Retinal pigment epithelial cell (primary cell): Measurements from ENCODE around the gene OR56B4.
"Not testable (repeated sequence)": the region's sequence is repeated elsewhere in the genome, so short reads cannot be mapped to it uniquely, and the experiment has no call there.

Source experiments
- DNase-seq: peaks from one replicate; pipeline ENCODE4 v3.0.0-alpha.2; 2010; ENCODE audit warnings: low read depth
- H3K4me3 ChIP-seq: 2 replicates; pipeline ENCODE4 v1.5.1; 2011; ENCODE audit warnings: mild to moderate bottlenecking, low read length, control low read depth, moderate library complexity
- CTCF ChIP-seq: conservative IDR thresholded peaks from 2 replicates; pipeline ENCODE4 v1.5.1; 2011; ENCODE audit warnings: low read depth, low read length, control low read depth, inconsistent platforms

Gene OR56B4

GRCh38 chr11:6116638-6117037 lies 9.2 kb downstream of the OR56B4 start:
- no peak for TF ChIP-seq CTCF
- no peak overlapping the region for H3K4me3 ChIP-seq
- no peak for DNase-seq

- no peak for TF ChIP-seq CTCF
- DNase-seq, result no peak
- no peak overlapping the region for H3K4me3 ChIP-seq
Measured at GRCh38 chr11:6124245-6124644, 16.8 kb downstream of the OR56B4 start.

GRCh38 chr11:6127881-6128280 lies 20.4 kb downstream of the OR56B4 start:
- peak; percentile 2 for DNase-seq
- no peak overlapping the region for H3K4me3 ChIP-seq
- no peak for TF ChIP-seq CTCF

- no peak for DNase-seq
- TF ChIP-seq CTCF, result no peak
- H3K4me3 ChIP-seq, result no peak overlapping the region
Measured at GRCh38 chr11:6129011-6129410, 21.5 kb downstream of the OR56B4 start.

DNA sequence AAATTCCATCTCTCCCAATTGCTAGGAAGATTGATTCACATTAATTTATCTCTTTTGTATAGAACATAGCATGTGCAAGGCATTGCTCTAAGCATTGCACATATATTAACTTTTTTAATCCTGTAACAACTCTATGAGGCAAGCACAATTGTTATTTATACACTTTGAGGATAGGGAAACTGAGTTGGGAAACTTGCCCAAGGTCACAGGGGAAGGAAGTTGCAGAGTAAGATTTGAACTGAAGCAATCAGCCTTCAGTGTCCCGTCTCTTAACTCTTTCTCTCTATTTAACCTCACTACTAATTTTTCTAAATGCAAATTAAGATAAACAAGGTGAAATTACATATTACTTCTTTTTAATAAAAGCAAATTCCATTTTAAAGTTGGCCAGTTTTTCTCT lies 22.2 kb downstream of the OR56B4 start:
- no peak for TF ChIP-seq CTCF
- H3K4me3 ChIP-seq, result no peak overlapping the region
- DNase-seq, result no peak

DNA sequence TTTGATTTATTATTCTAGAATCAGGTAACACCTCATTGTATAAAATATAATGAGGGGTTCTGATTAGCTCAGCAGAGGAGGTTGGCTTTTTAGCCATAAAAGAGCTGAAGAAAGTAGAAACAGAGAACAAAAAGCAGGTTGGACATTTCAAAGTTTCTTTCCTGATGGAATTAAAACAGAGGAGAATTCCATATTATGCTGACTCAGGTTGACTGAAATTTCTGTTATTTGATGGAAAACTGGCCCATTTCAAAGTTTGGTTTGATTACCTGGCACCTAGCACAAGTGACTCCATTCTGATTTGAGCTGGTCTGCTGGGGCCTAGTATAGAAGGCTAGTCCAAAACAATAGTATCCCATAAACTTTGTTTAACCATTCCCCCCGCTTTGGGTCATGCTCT lies 24.9 kb downstream of the OR56B4 start:
- H3K4me3 ChIP-seq, result no peak overlapping the region
- no peak for TF ChIP-seq CTCF
- DNase-seq, result no peak

- DNase-seq, H3K4me3 ChIP-seq: not testable (repeated sequence)
Measured at GRCh38 chr11:6135936-6136335, 28.5 kb downstream of the OR56B4 start.

DNA sequence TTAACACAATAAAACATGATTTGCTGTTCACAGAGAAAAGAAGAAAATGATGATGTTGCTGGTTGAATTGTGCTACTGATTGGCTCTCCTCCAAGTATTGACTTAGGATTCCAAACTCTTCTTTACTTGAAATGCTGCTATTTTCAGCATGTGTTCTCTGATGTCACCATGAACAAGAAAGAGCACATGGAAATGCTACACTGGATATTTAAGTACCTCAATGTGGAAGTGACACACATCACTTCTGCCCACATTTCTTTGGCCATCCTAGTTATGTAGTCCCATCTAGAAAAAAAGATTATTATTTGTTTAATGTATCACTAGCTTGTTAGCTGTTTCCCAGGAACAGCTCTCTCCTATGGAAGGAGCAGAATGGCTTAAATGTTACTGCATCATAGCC lies 35.5 kb downstream of the OR56B4 start:
- H3K4me3 ChIP-seq, result no peak overlapping the region
- TF ChIP-seq CTCF, result no peak
- DNase-seq, result no peak

GRCh38 chr11:6143737-6144136 lies 36.3 kb downstream of the OR56B4 start:
- H3K4me3 ChIP-seq, result not testable (repeated sequence)

More at GRCh38 chr11:6143737-6144136, 36.3 kb downstream of the OR56B4 start:
- not testable (repeated sequence) for DNase-seq
